ENCODE data around the gene FAM120A.

The FAM120A gene

GRCh38 chr9:93471124-93471523 lies 19.6 kb downstream of the FAM120A start:
- Histone ChIP-seq H3K27ac (no peak overlapping the region), H3K27me3 (no peaks in the 10 kb centered on the region), H3K4me3 (no peak overlapping the region), H3K4me1 (peaks cover 0 to 58% (median 26%) of the 10 kb centered on the region in 4 donors), H3K9me3 (no peaks in the 10 kb centered on the region), H3K36me3 (peaks cover 0 to 6% (median 4%) of the 10 kb centered on the region in 3 donors)
- intact Hi-C loops (cut with DNase I; ENCODE audit: low total_unique reads): no loop called here
- no peak for TF ChIP-seq CTCF (IDR thresholded peaks at IDR 0.05)
- DNase-seq: no peak

- Histone ChIP-seq H3K4me1 (peaks cover 0 to 37% (median 12%) of the 10 kb centered on the region in 4 donors), H3K27ac (no peak overlapping the region), H3K9me3 (no peaks in the 10 kb centered on the region), H3K4me3 (no peak overlapping the region), H3K27me3 (no peaks in the 10 kb centered on the region), H3K36me3 (peaks cover 4 to 6% (median 6%) of the 10 kb centered on the region in 3 donors)
- DNase-seq: no peak
- intact Hi-C loops (cut with DNase I; ENCODE audit: low total_unique reads): no loop called here
- no peak for TF ChIP-seq CTCF (IDR thresholded peaks at IDR 0.05)
These were observed 21.9 kb downstream of the FAM120A start for GRCh38 chr9:93473411-93473810.

GRCh38 chr9:93475108-93475507 lies 23.6 kb downstream of the FAM120A start:
- intact Hi-C loops (cut with DNase I; ENCODE audit: low total_unique reads): no loop called here
- Histone ChIP-seq H3K4me3 (no peak overlapping the region), H3K27me3 (no peaks in the 10 kb centered on the region), H3K4me1 (peaks cover 0 to 20% (median under 1%) of the 10 kb centered on the region in 4 donors), H3K27ac (no peak overlapping the region), H3K9me3 (no peaks in the 10 kb centered on the region), H3K36me3 (peaks cover 4 to 6% (median 6%) of the 10 kb centered on the region in 3 donors)
- no peak for DNase-seq
- no peak for TF ChIP-seq CTCF (IDR thresholded peaks at IDR 0.05)

GRCh38 chr9:93475856-93476255 lies 24.4 kb downstream of the FAM120A start:
- H3K27me3 ChIP-seq: no peaks in the 10 kb centered on the region
- H3K4me1 ChIP-seq: peaks cover 0 to 19% (median 0%) of the 10 kb centered on the region in 4 donors
- H3K4me3 ChIP-seq: no peak overlapping the region
- no peak for DNase-seq
- TF ChIP-seq CTCF (IDR thresholded peaks at IDR 0.05): no peak
- H3K27ac ChIP-seq: no peak overlapping the region
- H3K36me3 ChIP-seq: peaks cover 4 to 6% (median 6%) of the 10 kb centered on the region in 3 donors
- H3K9me3 ChIP-seq: no peaks in the 10 kb centered on the region
- intact Hi-C loops (cut with DNase I; ENCODE audit: low total_unique reads): no loop called here

GRCh38 chr9:93476924-93477323 lies 25.4 kb downstream of the FAM120A start:
- no peak for TF ChIP-seq CTCF (IDR thresholded peaks at IDR 0.05)
- Histone ChIP-seq H3K36me3 (peaks cover 0 to 6% (median 1%) of the 10 kb centered on the region in 3 donors), H3K4me3 (no peak overlapping the region), H3K27ac (no peak overlapping the region), H3K9me3 (no peaks in the 10 kb centered on the region), H3K27me3 (no peaks in the 10 kb centered on the region), H3K4me1 (peaks cover 0 to 16% (median 0%) of the 10 kb centered on the region in 4 donors)
- intact Hi-C loops (cut with DNase I; ENCODE audit: low total_unique reads): no loop called here
- no peak for DNase-seq

GRCh38 chr9:93477397-93477796 lies 25.9 kb downstream of the FAM120A start:
- no peak overlapping the region for H3K4me3 ChIP-seq
- peaks cover 0 to 6% (median 0%) of the 10 kb centered on the region in 3 donors for H3K36me3 ChIP-seq
- H3K4me1 ChIP-seq: peaks cover 0 to 12% (median 0%) of the 10 kb centered on the region in 4 donors
- H3K9me3 ChIP-seq: no peaks in the 10 kb centered on the region
- intact Hi-C loops (cut with DNase I; ENCODE audit: low total_unique reads): no loop called here
- DNase-seq: no peak
- no peak for TF ChIP-seq CTCF (IDR thresholded peaks at IDR 0.05)
- no peak overlapping the region for H3K27ac ChIP-seq
- no peaks in the 10 kb centered on the region for H3K27me3 ChIP-seq
